ENCODE results near the gene GNAL. TPM values are rescaled to one million over a fixed set of nuclear protein-coding genes. Genes with fewer than 3 reads are reported as not detected.

Gene GNAL
- total RNA-seq, 2 donors from 2014 or later = 0.30 to 0.32 TPM

GRCh38 chr18:11726556-11726955 is 37.5 kb downstream of the GNAL start:
- Mint-ChIP-seq H3K27me3 (peaks cover 2% of the 10 kb centered on the region), H3K4me3 (no peak overlapping the region), H3K4me1 (no peaks in the 10 kb centered on the region), H3K27ac (no peak overlapping the region), H3K36me3 (ENCODE audit: low read depth) (no peaks in the 10 kb centered on the region), H3K9me3 (no peaks in the 10 kb centered on the region)
- no peak for ATAC-seq (replicated peaks)

DNA sequence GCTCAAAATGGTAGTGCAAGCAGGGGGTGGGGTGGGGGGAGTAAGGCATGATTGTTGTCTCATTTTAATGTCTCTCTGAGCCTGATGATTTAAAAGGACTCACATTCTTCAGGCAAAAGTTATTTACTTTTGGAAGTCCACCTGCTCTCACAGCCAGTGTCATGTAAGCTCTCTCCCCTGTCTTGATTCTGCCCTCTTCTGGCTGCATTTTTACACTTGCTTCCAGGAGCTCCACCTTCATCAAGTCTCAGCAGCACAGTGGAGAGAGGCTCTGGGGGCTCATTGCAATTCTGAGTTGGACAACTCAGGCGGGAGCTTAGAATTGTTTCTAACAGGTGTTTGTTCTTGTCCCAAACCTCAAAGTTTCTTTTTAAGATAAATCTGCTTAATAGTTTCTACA is 39.2 kb downstream of the GNAL start:
- ATAC-seq (replicated peaks) = no peak
- Mint-ChIP-seq H3K36me3 (ENCODE audit: low read depth) (no peaks in the 10 kb centered on the region), H3K27me3 (peaks cover 13% of the 10 kb centered on the region), H3K4me3 (no peak overlapping the region), H3K9me3 (no peaks in the 10 kb centered on the region), H3K4me1 (no peaks in the 10 kb centered on the region), H3K27ac (no peak overlapping the region)

DNA sequence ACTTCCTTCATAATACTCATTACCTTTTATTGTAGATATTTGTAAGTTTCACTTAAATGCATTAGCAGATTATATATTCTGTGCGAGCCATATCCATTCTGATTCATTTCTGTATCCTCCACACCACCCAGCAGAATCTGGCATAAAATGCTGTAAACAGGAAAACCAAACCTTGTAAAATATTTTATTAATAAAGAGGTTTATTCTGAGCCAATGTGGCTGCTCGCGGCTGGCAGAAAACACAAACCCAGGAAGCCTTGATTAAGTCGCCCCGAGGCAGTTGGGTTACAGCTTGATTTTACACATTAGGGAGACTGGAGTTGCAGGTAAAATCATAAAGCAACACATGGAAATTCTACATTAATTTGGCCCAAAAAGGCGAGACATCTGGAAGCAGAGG is 40.5 kb downstream of the GNAL start:
- Mint-ChIP-seq H3K4me3 (no peak overlapping the region), H3K36me3 (ENCODE audit: low read depth) (no peaks in the 10 kb centered on the region), H3K27me3 (peaks cover 23% of the 10 kb centered on the region), H3K4me1 (no peaks in the 10 kb centered on the region), H3K27ac (no peak overlapping the region), H3K9me3 (no peaks in the 10 kb centered on the region)
- ATAC-seq (replicated peaks) = no peak

DNA sequence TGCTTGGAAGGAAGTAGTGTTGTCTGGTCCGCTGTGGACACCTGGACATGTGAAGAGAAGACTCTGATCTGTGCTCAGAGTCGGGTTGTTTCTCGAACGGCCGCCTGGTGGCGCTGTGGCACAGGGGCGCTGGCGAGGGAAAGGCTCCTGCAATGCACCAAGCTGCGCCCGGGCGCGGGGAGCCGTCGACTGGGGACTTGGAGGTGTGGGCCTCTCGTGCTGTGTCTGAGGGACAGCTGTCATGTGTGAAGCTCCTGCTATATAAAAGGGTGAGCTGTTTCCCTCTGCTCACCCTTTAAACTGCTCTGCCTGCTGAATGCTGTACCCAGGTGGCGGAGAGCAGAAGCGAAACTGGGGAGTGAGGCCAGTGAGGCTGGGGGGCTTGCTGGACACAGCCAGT is 44.0 kb downstream of the GNAL start:
- Mint-ChIP-seq H3K4me3 (no peak overlapping the region), H3K4me1 (no peaks in the 10 kb centered on the region), H3K36me3 (ENCODE audit: low read depth) (no peaks in the 10 kb centered on the region), H3K9me3 (no peaks in the 10 kb centered on the region), H3K27ac (no peak overlapping the region), H3K27me3 (peaks cover 33% of the 10 kb centered on the region)
- peak; percentile 77 for ATAC-seq (replicated peaks)

DNA sequence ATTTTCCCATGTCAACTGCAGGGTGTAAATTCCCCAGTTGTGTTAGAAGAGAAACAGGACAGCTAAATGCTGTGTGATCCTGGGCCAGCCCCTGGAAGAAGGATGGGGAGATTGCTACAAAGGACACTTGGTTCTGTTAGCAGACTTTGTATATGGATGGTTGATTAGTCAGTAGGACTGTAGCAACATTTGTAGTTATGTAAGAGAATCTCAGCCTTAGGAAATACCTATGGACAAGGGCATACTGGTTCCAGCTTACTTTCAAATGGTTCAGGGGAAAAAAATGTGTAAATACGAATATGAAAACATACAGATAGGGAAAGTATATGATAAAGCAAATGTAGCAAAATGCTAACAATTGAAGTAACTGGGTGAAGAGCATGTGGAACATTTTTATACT is 47.6 kb downstream of the GNAL start:
- Mint-ChIP-seq H3K4me1 (no peaks in the 10 kb centered on the region), H3K36me3 (ENCODE audit: low read depth) (no peaks in the 10 kb centered on the region), H3K27ac (no peak overlapping the region), H3K4me3 (no peak overlapping the region), H3K27me3 (peaks cover 30% of the 10 kb centered on the region), H3K9me3 (no peaks in the 10 kb centered on the region)
- no peak for ATAC-seq (replicated peaks)

DNA sequence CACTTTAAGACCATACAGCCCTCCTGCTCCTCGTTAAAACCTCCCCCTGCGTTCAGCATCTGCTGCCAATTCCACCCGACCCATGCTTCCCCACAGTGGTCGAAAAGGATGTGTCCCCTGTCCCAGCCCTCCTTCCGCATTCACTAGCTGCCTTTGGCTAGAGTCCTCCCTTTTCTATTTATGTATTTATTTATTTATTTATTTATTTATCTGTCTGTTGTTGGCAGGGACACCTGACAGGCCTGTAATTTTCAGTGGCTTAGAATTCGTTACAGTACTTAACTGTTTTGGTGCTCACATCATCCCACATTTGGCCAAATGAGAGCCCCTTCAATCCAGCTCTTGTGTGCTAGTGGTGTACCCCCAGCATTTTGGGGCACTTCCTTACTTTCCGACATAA is 50.8 kb downstream of the GNAL start:
- Mint-ChIP-seq H3K27ac (no peak overlapping the region), H3K27me3 (peaks cover 18% of the 10 kb centered on the region), H3K4me3 (no peak overlapping the region), H3K4me1 (no peaks in the 10 kb centered on the region), H3K36me3 (ENCODE audit: low read depth) (no peaks in the 10 kb centered on the region), H3K9me3 (no peaks in the 10 kb centered on the region)
- ATAC-seq (replicated peaks) = no peak

DNA sequence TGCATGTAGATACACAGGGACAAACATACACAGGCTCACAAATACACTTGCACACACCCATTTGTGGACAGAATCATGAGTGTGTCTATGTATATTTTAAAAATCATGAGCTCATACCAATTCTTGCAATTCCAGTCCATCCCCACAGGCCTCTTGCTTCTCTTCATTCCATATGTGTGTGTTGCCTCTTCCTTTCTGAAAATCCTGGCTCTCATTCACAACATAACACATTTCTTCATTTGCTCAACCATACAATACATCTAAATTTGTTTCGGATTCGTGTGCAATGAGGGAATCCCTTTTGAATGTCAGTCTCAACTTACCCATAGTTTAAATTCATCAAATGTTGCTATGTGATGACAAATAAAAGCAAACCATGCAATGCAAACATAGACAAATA is 51.4 kb downstream of the GNAL start:
- no peak for ATAC-seq (replicated peaks)
- Mint-ChIP-seq H3K4me3 (no peak overlapping the region), H3K9me3 (no peaks in the 10 kb centered on the region)

GRCh38 chr18:11741505-11742145 is 52.6 kb downstream of the GNAL start:
- Mint-ChIP-seq H3K4me1 (no peaks in the 10 kb centered on the region), H3K4me3 (no peak overlapping the region), H3K27me3 (peaks cover 21% of the 10 kb centered on the region), H3K9me3 (no peaks in the 10 kb centered on the region), H3K36me3 (ENCODE audit: low read depth) (no peaks in the 10 kb centered on the region), H3K27ac (no peak overlapping the region)
- no peak for ATAC-seq (replicated peaks)

More for the DNA sequence above, 51.4 kb downstream of the GNAL start:
- H3K27me3 Mint-ChIP-seq = peaks cover 12% of the 10 kb centered on the region
- no peaks in the 10 kb centered on the region for H3K36me3 Mint-ChIP-seq (ENCODE audit: low read depth)
- no peak overlapping the region for H3K27ac Mint-ChIP-seq
- H3K4me1 Mint-ChIP-seq = no peaks in the 10 kb centered on the region

- no peaks in the 10 kb centered on the region for H3K9me3 Mint-ChIP-seq
- no peaks in the 10 kb centered on the region for H3K36me3 Mint-ChIP-seq (ENCODE audit: low read depth)
- no peak overlapping the region for H3K27ac Mint-ChIP-seq
- no peak overlapping the region for H3K4me3 Mint-ChIP-seq
- no peak for ATAC-seq (replicated peaks)
- H3K27me3 Mint-ChIP-seq = peaks cover 36% of the 10 kb centered on the region
- no peaks in the 10 kb centered on the region for H3K4me1 Mint-ChIP-seq
Observed at GRCh38 chr18:11745521-11745920, 56.5 kb downstream of the GNAL start.

GRCh38 chr18:11747286-11747685 is 58.2 kb downstream of the GNAL start:
- H3K27me3 Mint-ChIP-seq = peaks cover 42% of the 10 kb centered on the region
- ATAC-seq (replicated peaks) = no peak

GRCh38 chr18:11747731-11748130 is 58.7 kb downstream of the GNAL start:
- Mint-ChIP-seq H3K36me3 (ENCODE audit: low read depth) (no peaks in the 10 kb centered on the region), H3K27me3 (peaks cover 40% of the 10 kb centered on the region), H3K27ac (no peak overlapping the region), H3K4me3 (no peak overlapping the region), H3K4me1 (peaks cover 4% of the 10 kb centered on the region), H3K9me3 (no peaks in the 10 kb centered on the region)
- no peak for ATAC-seq (replicated peaks)

More at GRCh38 chr18:11747286-11747685, 58.2 kb downstream of the GNAL start:
- Mint-ChIP-seq H3K4me1 (peaks cover 3% of the 10 kb centered on the region), H3K9me3 (no peaks in the 10 kb centered on the region), H3K27ac (no peak overlapping the region), H3K36me3 (ENCODE audit: low read depth) (no peaks in the 10 kb centered on the region), H3K4me3 (no peak overlapping the region)

- H3K4me3 Mint-ChIP-seq = no peak overlapping the region
- no peak overlapping the region for H3K27ac Mint-ChIP-seq
- peaks cover 4% of the 10 kb centered on the region for H3K4me1 Mint-ChIP-seq
- no peaks in the 10 kb centered on the region for H3K9me3 Mint-ChIP-seq
- H3K27me3 Mint-ChIP-seq = peaks cover 42% of the 10 kb centered on the region
- ATAC-seq (replicated peaks) = no peak
- H3K36me3 Mint-ChIP-seq (ENCODE audit: low read depth) = no peaks in the 10 kb centered on the region
Observed at GRCh38 chr18:11749305-11749704, 60.2 kb downstream of the GNAL start.

DNA sequence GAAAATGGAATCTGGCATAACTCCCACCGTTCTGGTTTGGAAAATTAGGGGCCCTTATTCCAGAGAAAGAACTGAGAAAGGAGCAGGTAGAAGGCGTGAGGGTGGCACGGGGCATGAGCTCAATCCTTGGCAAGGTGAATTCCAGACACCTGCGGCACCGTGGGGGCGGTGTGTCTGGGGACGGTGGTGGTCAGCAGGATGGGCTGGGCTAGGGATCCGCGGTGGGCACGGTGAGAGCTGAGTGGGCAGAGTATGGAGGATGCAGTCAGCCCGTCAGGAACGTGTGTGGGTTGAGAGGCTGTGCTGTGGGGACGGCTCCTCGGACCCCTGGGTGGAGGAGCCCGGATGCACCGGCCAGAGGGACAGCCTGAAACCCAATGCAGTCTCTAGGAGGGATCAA is 61.1 kb downstream of the GNAL start:
- Mint-ChIP-seq H3K4me1 (peaks cover 4% of the 10 kb centered on the region), H3K36me3 (ENCODE audit: low read depth) (no peaks in the 10 kb centered on the region), H3K27ac (no peak overlapping the region), H3K4me3 (peak overlapping the region; percentile 20), H3K27me3 (peaks cover 47% of the 10 kb centered on the region), H3K9me3 (no peaks in the 10 kb centered on the region)
- no peak for ATAC-seq (replicated peaks)

DNA sequence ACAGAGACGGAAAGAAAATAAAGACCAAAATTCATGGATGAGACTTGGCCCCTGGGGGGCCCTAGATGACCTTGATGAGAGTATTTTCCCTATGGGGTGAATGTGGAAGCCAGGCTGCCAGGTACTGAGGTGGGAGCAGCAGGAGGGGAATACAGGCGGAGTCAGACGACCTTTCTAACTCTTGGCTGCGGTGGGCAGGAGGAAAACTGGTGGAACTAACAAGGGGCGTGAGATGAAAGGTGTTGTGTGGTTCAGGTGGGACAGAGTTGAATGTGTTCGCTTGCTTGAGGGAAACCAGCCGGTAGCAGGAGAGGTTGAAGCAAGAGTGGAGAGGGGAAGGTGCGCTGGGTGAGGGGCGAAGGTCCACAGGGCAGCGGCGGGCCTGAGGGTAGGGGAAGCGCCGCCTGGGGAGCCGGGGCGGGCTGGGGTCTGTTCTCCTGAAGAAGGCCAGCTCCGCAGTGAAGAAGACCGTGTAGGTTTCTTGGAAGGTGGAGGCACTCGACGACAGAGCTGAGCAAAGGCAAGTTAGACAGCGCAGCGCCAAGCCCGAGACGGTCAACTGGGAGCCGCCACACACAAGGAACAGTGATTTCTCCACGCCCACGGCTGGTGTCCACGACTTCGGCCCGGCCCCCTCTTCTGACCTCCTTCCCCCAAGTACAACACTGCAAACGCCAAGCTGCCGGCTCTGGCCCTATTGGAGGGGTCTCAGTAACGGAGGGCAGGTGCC is 61.7 kb downstream of the GNAL start:
- Mint-ChIP-seq H3K27me3 (peaks cover 47% of the 10 kb centered on the region), H3K4me1 (peaks cover 4% of the 10 kb centered on the region), H3K27ac (no peak overlapping the region), H3K36me3 (ENCODE audit: low read depth) (no peaks in the 10 kb centered on the region), H3K4me3 (peak overlapping the region; percentile 20), H3K9me3 (no peaks in the 10 kb centered on the region)
- no peak for ATAC-seq (replicated peaks)

- peaks cover 4% of the 10 kb centered on the region for H3K4me1 Mint-ChIP-seq
- no peak overlapping the region for H3K27ac Mint-ChIP-seq
- H3K36me3 Mint-ChIP-seq (ENCODE audit: low read depth) = no peaks in the 10 kb centered on the region
- ATAC-seq (replicated peaks) = no peak
- no peaks in the 10 kb centered on the region for H3K9me3 Mint-ChIP-seq
- H3K4me3 Mint-ChIP-seq = peak overlapping the region; percentile 64
- H3K27me3 Mint-ChIP-seq = peaks cover 43% of the 10 kb centered on the region
Observed at GRCh38 chr18:11751341-11752115, 62.5 kb downstream of the GNAL start.

Measured in activated T-helper 17 cell treated with anti-CD3 and anti-CD28 coated beads, Interleukin-2, amount 50 U/mL, for 72 hours (primary cell).